SK-N-MC (cell line): ENCODE data around the gene TMEM50B.

ENCODE experiments used
- EZH2 ChIP-seq: fragments of 200-600 bp; sonication (generic); IDR thresholded peaks from one replicate; pipeline ENCODE4 v1.6.1; 2017; ENCODE audit warnings: antibody characterized with exemption
- FOXP2 ChIP-seq: optimal IDR thresholded peaks from 2 replicates; pipeline ENCODE3; 2011; ENCODE audit warnings: mild to moderate bottlenecking, moderate library complexity; ENCODE audit not compliant: insufficient read depth; ENCODE audit errors: extremely low read length, control extremely low read depth
- POLR2AphosphoS5 ChIP-seq: IDR thresholded peaks from 2 replicates; pipeline ENCODE4 v1.6.1; 2012; ENCODE audit warnings: mild to moderate bottlenecking, low read depth, low read length, borderline replicate concordance

- TF ChIP-seq POLR2AphosphoS5 (no peak), EZH2 (no peak), FOXP2 (no peak)
These were observed 46.8 kb downstream of the TMEM50B start for GRCh38 chr21:33433001-33433400.
